Fibroblast of skin of left biceps (primary cell): ENCODE data around the gene CYP27C1.
"Not testable (repeated sequence)": the region's sequence is repeated elsewhere in the genome, so short reads cannot be mapped to it uniquely, and the experiment has no call there.

Experiments
- DNase-seq, 2 experiments: peaks; one replicate each; pipeline ENCODE4 v3.0.0-alpha.2; 2013; ENCODE audit warnings: low read depth in 2 of 2

The CYP27C1 gene, protein sequence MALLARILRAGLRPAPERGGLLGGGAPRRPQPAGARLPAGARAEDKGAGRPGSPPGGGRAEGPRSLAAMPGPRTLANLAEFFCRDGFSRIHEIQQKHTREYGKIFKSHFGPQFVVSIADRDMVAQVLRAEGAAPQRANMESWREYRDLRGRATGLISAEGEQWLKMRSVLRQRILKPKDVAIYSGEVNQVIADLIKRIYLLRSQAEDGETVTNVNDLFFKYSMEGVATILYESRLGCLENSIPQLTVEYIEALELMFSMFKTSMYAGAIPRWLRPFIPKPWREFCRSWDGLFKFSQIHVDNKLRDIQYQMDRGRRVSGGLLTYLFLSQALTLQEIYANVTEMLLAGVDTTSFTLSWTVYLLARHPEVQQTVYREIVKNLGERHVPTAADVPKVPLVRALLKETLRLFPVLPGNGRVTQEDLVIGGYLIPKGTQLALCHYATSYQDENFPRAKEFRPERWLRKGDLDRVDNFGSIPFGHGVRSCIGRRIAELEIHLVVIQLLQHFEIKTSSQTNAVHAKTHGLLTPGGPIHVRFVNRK

DNA sequence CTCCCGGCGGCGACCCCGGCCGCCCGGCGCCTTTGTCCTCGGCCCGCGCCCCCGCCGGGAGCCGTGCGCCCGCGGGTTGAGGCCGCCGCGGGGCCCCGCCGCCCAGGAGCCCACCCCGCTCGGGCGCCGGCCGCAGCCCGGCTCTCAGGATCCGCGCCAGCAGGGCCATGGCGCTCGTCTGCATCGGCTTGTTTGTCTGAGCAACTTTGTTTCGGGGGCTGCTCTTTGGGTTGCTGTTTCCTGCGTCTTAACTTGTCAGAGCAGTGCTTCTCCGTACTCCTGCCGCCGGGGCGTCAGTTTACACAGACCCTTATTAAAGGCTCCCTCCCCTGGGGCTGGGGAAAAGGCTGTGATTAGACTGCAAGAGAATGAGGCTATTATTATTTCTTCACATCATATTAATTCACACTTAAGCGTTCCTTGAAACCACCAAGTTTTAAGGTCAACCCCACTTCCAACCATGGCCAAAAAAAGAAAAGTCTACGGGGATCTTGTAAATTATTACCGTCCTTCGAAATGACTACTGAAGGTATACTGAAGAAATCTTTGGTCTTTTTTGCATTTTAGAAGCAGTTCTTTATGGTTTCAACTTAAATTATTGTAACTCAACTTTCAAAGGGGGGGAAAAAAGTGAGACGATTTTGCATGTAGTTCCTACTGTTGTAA is at the start of gene CYP27C1:
Gene CYP27C1, minus strand, starts transcription at position 198 of the 666 bp plus-strand sequence. Its CDS starts 29 bp downstream, at position 169.
- DNase-seq = no peak

DNA sequence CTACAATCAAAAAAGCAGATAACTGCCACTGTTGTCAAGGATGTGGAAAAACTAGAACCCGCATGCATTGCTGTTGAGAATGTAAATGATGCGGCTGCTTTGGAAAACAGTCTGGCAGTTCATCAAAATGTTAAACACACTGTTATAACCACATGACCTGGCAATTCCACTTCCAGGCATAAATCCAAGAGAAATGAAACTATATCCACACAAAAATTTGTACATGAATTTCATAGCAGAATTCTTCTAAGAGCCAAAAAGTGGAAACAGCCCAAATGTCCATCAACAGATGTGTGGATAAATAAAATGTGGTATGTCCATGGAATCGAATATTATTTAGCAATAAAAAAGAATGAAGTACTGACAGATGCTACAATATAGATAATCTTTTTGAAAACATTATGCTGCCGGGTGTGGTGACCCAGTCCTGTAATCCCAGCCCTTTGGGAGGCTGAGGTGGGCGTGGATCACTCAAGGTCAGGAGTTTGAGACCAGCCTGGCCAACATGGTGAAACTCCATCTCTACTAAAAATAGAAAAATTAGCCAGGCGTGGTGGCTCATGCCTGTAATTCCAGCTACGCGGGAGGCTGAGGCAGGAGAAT is 41.8 kb upstream of the CYP27C1 start:
- peak; percentile 43 to 47 for DNase-seq

- DNase-seq = no peak
Measured at GRCh38 chr2:127259355-127259754, 39.3 kb upstream of the CYP27C1 start.

DNA sequence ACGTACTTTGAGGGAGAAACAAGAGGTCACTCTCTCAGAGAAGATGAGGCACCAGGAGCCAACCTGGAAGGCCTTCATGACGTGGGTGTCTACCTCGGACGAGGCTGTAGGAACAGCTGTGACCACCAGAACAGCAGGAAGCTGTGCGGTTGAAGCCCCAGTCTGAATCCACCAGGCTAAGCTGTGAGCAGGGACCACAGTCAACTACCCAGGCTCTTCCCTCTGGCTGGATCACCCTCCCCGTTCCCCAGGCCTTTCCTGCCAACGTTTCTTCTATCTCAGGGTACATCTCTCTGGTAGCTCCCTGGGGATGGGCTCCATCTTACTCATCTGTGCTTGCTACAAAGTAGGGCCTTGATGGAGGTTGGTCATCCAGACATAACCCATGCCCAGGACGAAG is 36.8 kb upstream of the CYP27C1 start:
- no peak for DNase-seq

DNA sequence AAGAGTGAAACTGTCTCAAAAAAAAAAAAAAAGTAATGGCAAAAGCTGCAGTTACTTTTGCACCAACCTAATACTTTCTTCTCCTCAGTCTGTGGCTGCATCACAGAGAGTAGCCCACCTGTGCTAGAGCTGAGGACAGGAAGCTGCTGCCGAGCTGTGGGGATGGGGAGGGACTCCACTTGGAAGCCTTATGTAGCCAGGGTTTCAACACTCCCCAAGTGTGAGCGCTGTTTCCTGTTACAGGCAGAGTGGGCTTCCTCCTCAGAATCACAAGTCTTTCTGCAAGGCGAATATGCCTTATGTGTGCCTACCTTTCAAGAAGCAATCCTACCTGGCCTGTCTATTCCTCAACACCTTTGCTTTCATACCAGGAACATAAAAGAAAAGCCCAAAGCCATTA is 36.3 kb upstream of the CYP27C1 start:
- no peak for DNase-seq

GRCh38 chr2:127255721-127256120 is 35.6 kb upstream of the CYP27C1 start:
- DNase-seq = no peak

DNA sequence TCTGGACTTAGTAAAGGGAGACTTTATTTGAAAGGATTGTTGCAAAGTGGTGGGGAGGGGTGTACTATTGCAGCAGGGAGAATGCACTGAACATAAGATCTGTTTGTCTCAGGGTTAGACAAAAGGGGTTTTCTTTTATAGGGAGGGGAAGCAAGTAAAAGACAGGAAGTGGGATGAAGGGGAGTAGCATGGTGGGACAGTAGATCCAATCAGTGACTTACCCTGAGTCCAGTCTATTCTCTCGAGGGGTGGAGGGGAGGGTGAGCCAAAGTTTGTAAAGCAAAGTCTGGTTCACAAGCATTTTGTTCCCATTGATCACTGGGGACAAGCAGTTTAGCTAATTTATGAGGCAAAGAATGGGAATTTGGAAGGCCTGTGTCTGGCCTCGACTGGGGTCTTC is 35.0 kb upstream of the CYP27C1 start:
- no peak for DNase-seq

DNA sequence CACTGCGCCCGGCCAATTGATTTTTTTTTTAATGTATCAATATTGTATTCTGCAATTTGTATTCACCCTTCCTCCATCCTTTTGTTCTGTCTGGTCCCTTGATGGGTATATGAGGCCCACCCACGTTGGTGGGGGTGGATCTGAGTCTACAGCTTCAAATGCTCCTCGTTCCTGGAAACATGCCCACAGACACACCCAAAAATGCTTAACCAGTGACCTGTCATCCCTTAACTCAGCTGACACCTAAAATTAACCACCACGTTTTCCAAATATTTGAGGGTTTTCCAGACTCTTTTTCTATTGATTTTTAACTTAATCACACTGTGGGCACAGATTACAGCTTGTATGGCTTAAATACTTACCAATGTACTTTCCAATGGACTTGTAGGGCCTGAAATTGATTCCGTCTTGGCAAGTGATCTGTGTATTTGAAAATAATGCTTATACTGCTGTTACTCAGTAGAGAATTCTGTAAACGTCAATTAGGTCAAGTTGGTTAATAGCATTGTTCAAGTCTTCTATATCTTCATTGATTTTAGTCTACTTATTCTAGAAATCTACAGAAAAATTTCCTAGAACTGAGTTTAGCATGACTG is 34.4 kb upstream of the CYP27C1 start:
- DNase-seq = peak; percentile 5 to 9

DNA sequence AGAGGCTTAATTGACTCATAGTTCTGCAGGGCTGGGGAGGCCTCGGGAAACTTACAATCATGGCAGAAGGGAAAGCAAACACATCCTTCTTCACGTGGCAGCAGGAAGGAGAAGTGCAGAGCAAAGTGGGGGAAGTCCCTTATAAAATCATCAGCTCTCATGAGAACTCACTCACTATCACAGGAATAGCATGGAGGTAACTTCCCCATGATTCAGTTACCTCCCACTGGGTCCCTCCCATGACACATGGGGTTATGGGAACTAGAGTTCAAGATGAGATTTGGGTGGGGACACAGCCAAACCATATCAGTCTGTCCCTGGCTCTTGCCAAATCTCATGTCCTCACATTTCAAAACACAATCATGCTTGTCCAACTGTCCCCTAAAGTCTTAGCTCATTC is 21.1 kb upstream of the CYP27C1 start:
- not testable (repeated sequence) for DNase-seq

GRCh38 chr2:127239395-127239794 is 19.3 kb upstream of the CYP27C1 start:
- DNase-seq = no peak

GRCh38 chr2:127237768-127238167 is 17.7 kb upstream of the CYP27C1 start:
- not testable (repeated sequence) for DNase-seq

GRCh38 chr2:127235082-127235702 is 15.1 kb upstream of the CYP27C1 start:
- no peak for DNase-seq

DNA sequence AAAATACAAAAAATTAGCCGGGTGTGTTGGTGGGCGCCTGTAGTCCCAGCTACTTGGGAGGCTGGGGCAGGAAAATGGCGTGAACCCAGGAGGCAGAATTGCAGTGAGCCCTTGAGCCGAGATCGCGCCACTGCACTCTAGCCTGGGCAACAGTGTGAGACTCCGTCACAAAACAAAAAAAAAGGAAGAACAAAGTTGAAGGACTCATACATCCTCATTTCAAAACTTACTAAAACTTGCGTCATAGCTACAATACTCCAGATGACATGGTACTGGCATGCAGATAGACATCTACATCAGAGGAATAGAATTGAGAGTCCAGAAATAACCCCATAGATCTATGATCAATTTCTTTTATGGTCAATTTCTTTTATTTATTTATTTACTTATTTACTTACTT is 13.6 kb upstream of the CYP27C1 start:
- no peak for DNase-seq

DNA sequence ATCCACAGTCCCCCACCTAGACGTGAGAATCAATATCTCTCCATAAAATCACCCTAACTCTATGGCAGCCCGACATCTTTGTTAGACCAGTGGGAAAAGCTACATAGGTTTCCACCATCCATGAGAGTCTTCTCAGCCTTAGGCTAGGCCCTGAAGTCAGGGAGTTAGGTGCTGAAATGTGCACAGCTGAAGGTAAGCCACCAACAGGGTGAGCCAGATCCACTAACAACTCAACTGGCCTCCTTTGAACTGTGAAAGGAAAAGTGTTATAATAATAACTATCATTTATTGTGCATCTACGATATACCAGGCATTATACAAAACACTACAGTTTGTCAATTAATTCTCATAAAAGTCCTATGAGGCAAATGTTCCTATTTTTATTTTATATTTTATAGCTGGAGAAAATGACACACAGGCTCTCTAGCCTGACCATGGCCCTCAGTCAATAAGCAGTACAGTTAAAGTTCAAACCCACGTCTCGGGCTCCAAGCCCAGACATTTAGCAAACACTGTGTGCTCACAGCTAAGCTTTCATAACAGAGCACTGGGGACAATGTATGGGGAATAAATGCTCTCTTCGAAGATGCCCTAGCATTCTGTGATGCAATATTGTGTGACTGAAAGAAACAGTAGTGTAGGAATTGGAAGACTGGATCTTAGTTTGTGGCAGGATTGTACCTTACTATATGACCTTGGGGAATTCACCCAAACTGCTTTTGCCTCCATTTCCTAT is 11.2 kb upstream of the CYP27C1 start:
- no peak for DNase-seq

DNA sequence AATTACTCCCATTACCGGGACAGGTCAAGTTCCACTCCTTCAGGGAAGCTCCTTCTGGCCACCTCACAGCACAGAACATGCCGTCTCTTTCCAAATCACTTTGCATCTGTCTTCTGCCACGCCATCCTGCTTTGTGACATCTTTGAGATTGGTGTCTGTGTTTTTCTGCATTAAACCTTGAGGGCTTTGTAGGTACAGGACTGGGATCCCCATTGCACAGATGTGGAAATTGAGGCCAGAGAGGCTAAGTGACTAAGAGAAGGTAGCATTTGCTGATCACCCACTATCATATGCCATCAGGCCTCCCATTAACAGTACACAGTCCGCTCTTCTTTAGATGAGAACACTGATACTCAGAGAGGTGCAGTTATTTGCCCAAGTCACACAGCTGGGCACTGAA is 9.5 kb upstream of the CYP27C1 start:
- no peak for DNase-seq

DNA sequence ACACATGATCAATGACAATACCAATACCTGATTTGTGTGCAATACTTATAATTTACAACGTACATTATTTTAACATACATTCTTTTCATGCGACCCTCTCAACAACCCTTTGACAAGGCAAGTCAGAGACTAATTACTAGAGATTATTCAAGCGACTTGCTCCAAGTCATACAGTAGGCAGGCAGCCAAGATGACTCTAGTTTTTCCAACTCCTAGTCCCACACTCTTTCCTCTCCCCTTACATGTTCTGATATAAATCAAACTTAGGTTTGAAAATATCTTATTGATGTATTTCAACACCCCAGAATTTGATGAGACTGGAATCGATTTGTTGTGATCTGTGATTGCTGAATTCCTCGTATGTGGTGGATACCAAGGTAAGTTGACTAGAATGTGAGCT is 8.0 kb upstream of the CYP27C1 start:
- DNase-seq = no peak

DNA sequence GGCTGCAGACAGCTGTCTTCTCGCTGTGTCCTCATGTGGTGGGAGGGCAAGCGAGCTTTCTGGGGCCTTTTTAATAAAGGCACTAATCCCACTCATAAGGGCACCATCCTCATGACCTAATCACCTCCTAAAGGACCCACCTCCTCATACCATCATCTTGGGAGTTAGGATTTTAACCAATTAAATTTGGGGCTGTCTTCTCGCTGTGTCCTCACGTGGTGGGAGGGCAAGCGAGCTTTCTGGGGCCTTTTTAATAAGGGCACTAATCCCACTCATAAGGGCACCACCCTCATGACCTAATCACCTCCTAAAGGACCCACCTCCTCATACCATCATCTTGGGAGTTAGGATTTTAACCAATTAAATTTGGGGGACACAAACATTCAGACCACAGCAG is 7.2 kb upstream of the CYP27C1 start:
- DNase-seq = not testable (repeated sequence)

DNA sequence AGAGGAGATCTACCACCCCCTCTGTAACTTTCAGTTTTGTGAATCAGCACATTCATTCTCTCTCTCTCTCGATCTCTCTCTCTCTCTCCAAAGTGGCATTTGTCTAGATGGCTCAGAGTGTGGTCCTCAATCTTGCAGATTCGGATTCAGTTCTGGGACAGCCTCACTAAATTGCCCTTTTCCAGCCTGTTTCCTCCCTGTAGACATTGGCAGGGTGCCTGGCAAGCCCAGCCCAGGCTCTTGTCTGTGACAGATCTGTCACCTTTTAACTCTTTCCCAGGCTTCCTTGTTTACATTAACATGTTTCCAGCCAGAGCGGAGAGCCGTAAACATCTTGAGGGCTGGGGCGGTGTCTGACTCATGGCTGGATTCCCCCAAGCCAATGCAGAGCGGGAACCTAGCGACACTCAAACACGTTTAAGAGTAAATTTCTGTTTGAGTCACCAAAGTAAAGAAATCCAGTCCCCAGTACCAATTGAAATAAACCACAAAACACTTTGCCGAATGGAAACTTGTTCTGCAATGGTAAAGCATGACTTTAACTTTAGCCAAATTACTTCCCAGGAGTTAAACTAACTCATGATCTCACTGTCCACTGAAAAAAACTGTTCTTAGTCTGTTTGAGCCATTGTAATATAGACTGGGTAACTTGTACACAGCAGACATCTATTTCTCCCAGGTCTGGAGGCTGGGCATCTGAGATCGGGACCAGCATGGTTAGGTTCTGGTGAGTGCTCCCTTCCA is 6.6 kb upstream of the CYP27C1 start:
- DNase-seq = peak in 1 of 2 experiments; percentile 17

- DNase-seq = no peak
Measured at GRCh38 chr2:127226132-127226519, 6.0 kb upstream of the CYP27C1 start.
